Parathyroid adenoma (tissue), 2 donors: Measurements from ENCODE around the gene NAALADL2.

Experiments
- H2AFZ ChIP-seq: fragments of 300-600 bp; sonication (generic); one replicate; pipeline ENCODE4 v1.7.0; 2017; ENCODE audit warnings: antibody characterized with exemption, mild to moderate bottlenecking
- H3K27ac ChIP-seq: fragments of 300-600 bp; sonication (generic); one replicate; pipeline ENCODE4 v1.7.0; 2017
- H3K27me3 ChIP-seq: fragments of 300-600 bp; sonication (generic); one replicate; pipeline ENCODE4 v1.7.0; 2017; ENCODE audit warnings: low read length; ENCODE audit not compliant: control insufficient read depth, insufficient read depth
- H3K36me3 ChIP-seq: fragments of 300-600 bp; sonication (generic); one replicate; pipeline ENCODE4 v1.7.0; 2017; ENCODE audit warnings: low read length; ENCODE audit not compliant: control insufficient read depth, insufficient read depth
- H3K4me1 ChIP-seq: fragments of 300-600 bp; sonication (generic); one replicate; pipeline ENCODE4 v1.7.0; 2017; ENCODE audit warnings: control low read depth
- H3K4me2 ChIP-seq: fragments of 300-600 bp; sonication (generic); one replicate; pipeline ENCODE4 v1.7.0; 2017; ENCODE audit warnings: low read length
- H3K4me3 ChIP-seq: fragments of 300-600 bp; sonication (generic); one replicate; pipeline ENCODE4 v1.7.0; 2017; ENCODE audit warnings: low read depth, low read length
- H3K79me2 ChIP-seq: fragments of 300-600 bp; sonication (generic); one replicate; pipeline ENCODE4 v1.7.0; 2017; ENCODE audit warnings: control low read depth
- H3K9ac ChIP-seq: fragments of 300-600 bp; sonication (generic); one replicate; pipeline ENCODE4 v1.7.0; 2017; ENCODE audit warnings: mild to moderate bottlenecking
- H3K9me3 ChIP-seq: fragments of 300-600 bp; sonication (generic); one replicate; pipeline ENCODE4 v1.7.0; 2017; ENCODE audit warnings: low read length; ENCODE audit not compliant: control insufficient read depth
- TF ChIP-seq, protein P1 (sequence below): fragments of 300-600 bp; sonication (generic); IDR thresholded peaks from one replicate; pipeline ENCODE4 v1.7.0; 2017; ENCODE audit warnings: antibody characterized with exemption, mild to moderate bottlenecking
- donor health status: primary hyperparathyroidism.

The NAALADL2 gene

GRCh38 chr3:175580318-175580717 lies 721.2 kb downstream of the NAALADL2 start:
- Histone ChIP-seq H3K4me2 (no peak overlapping the region), H3K27me3 (no peaks in the 10 kb centered on the region), H2AFZ (no peak overlapping the region), H3K4me1 (no peaks in the 10 kb centered on the region), H3K9me3 (no peaks in the 10 kb centered on the region), H3K4me3 (no peak overlapping the region), H3K79me2 (no peaks in the 10 kb centered on the region), H3K27ac (no peak overlapping the region), H3K36me3 (no peaks in the 10 kb centered on the region), H3K9ac (no peak overlapping the region)
- TF ChIP-seq, protein P1, sequence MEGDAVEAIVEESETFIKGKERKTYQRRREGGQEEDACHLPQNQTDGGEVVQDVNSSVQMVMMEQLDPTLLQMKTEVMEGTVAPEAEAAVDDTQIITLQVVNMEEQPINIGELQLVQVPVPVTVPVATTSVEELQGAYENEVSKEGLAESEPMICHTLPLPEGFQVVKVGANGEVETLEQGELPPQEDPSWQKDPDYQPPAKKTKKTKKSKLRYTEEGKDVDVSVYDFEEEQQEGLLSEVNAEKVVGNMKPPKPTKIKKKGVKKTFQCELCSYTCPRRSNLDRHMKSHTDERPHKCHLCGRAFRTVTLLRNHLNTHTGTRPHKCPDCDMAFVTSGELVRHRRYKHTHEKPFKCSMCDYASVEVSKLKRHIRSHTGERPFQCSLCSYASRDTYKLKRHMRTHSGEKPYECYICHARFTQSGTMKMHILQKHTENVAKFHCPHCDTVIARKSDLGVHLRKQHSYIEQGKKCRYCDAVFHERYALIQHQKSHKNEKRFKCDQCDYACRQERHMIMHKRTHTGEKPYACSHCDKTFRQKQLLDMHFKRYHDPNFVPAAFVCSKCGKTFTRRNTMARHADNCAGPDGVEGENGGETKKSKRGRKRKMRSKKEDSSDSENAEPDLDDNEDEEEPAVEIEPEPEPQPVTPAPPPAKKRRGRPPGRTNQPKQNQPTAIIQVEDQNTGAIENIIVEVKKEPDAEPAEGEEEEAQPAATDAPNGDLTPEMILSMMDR, result no peak

GRCh38 chr3:175585898-175586297 lies 726.8 kb downstream of the NAALADL2 start:
- no peak overlapping the region for H3K9ac ChIP-seq
- H3K79me2 ChIP-seq, result no peaks in the 10 kb centered on the region
- no peak overlapping the region for H3K27ac ChIP-seq
- no peak overlapping the region for H3K4me2 ChIP-seq
- no peaks in the 10 kb centered on the region for H3K36me3 ChIP-seq
- H3K4me3 ChIP-seq, result no peak overlapping the region
- H3K27me3 ChIP-seq, result no peaks in the 10 kb centered on the region
- TF ChIP-seq, protein P1, result no peak
- no peak overlapping the region for H2AFZ ChIP-seq
- H3K9me3 ChIP-seq, result no peaks in the 10 kb centered on the region
- no peaks in the 10 kb centered on the region for H3K4me1 ChIP-seq

DNA sequence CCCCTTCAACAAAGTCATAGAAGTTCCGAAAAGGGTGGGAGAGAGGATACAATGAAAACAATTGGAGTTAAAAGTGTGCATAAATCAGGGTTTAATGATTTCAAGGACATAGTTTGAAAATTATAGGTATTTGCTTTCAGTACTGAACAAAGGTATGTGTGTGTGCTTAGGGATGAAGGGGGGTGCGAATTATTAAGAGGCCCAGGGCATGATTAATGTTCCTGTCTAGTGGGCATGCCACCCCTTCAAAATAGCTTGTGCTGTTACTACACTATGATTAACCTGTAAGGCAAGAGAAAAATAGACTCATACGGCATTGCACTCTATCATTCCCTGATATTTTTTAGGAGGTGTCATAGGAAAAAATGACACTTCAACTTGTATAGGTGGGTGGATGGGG lies 731.6 kb downstream of the NAALADL2 start:
- Histone ChIP-seq H3K79me2 (no peaks in the 10 kb centered on the region), H3K9ac (no peak overlapping the region), H3K4me1 (no peaks in the 10 kb centered on the region), H3K9me3 (no peaks in the 10 kb centered on the region), H3K27ac (no peak overlapping the region), H2AFZ (no peak overlapping the region), H3K4me2 (no peak overlapping the region), H3K4me3 (no peak overlapping the region), H3K27me3 (no peaks in the 10 kb centered on the region), H3K36me3 (no peaks in the 10 kb centered on the region)
- TF ChIP-seq, protein P1, result no peak

GRCh38 chr3:175591375-175591774 lies 732.2 kb downstream of the NAALADL2 start:
- Histone ChIP-seq H3K36me3 (no peaks in the 10 kb centered on the region), H3K4me2 (no peak overlapping the region), H3K27ac (no peak overlapping the region), H3K9ac (no peak overlapping the region), H3K9me3 (no peaks in the 10 kb centered on the region), H3K27me3 (no peaks in the 10 kb centered on the region), H3K79me2 (no peaks in the 10 kb centered on the region), H2AFZ (no peak overlapping the region), H3K4me1 (no peaks in the 10 kb centered on the region), H3K4me3 (no peak overlapping the region)
- TF ChIP-seq, protein P1, result no peak

GRCh38 chr3:175593331-175593730 lies 734.2 kb downstream of the NAALADL2 start:
- Histone ChIP-seq H3K4me3 (no peak overlapping the region), H3K9me3 (no peaks in the 10 kb centered on the region), H3K4me2 (no peak overlapping the region), H3K79me2 (no peaks in the 10 kb centered on the region), H3K4me1 (no peaks in the 10 kb centered on the region), H3K9ac (no peak overlapping the region), H2AFZ (no peak overlapping the region), H3K27ac (no peak overlapping the region), H3K36me3 (no peaks in the 10 kb centered on the region), H3K27me3 (no peaks in the 10 kb centered on the region)
- TF ChIP-seq, protein P1, result no peak
